Motor neuron (in vitro differentiated cells): ENCODE data around the gene SYT1. TPM values are rescaled to one million over a fixed set of nuclear protein-coding genes. Genes with fewer than 3 reads are reported as not detected.

Source experiments
- ATAC-seq, 8 experiments: fragments of 200-7000 bp; cut with Tn5 transposase; replicated peaks in 6 of 8; 2 replicates each; pipeline ENCODE4 v1.8.0; 2021; ENCODE audit warnings: mild to moderate bottlenecking in 8 of 8, moderate library complexity in 8 of 8
- H3K27ac ChIP-seq, 2 donors: fragments of 250-450 bp; sonication (Bioruptor Pico); 2 replicates each; pipeline ENCODE4 v1.9.0; 2021; ENCODE audit warnings: antibody characterized with exemption in 2 of 2, mild to moderate bottlenecking in 2 of 2, moderate library complexity in 1 of 2
- H3K4me1 ChIP-seq, 2 donors: fragments of 250-450 bp; sonication (Bioruptor Pico); replicated peaks in 1 of 2; 2 replicates each; pipeline ENCODE4 v1.6.1; 2021; ENCODE audit warnings: antibody characterized with exemption in 2 of 2, mild to moderate bottlenecking in 2 of 2, moderate library complexity in 1 of 2
- H3K4me3 ChIP-seq, 5 donors: fragments of 250-450 bp; sonication (Bioruptor Pico); 2 replicates each; pipeline ENCODE4 v1.9.0; 2021; ENCODE audit warnings: antibody characterized with exemption in 5 of 5, mild to moderate bottlenecking in 5 of 5, moderate library complexity in 4 of 5
- WGBS, 10 experiments: fragments of 450-650 bp; shearing (Covaris generic); methylation state at CpG; one replicate each; pipeline ENCODE4 v1.0.0; 2022; 5-methylcytosine and 5-hydroxymethylcytosine counted together
- in situ Hi-C, 9 experiments: fragments of 400-800 bp; cut with MboI; loops; one replicate each; pipeline ENCODE4 v1.15.0; 2021; ENCODE audit warnings: low sequenced_read_pairs in 9 of 9, low pct_unique_long_range_greater_than_20kb in 2 of 9; ENCODE audit not compliant: unreplicated experiment in 9 of 9
- total RNA-seq, 8 experiments: library from RNA; unstranded; fragments of 300-600 nt; gene quantifications; 2 replicates each; pipeline versions ENCODE4 v1.2.3 to v1.2.4, GENCODE V29; 2022

The SYT1 gene
- total RNA-seq, 8 experiments from 2014 or later: 0.18 to 86.3 (median 71.7) TPM; not detected in 1

DNA sequence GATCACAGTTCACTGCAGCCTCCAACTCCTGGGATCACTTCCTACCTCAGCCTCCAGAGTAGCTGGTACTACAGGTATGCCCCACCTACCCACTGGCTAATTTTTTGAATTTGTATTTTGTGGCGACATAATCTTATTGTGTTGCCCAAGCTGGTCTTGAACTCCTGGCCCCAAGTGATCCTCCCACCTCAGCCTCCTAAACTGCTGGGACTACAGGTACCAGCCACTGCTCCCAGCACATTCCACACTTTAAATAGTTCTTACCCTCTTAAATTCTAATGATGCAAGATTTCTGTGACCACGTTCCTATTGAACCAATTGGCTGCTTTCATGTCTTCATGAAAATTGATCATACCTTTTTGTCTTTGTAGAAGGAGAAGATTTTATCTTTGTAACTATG, 96.6 kb downstream of the SYT1 start:
- no peak overlapping the region for H3K27ac ChIP-seq
- H3K4me1 ChIP-seq: no peaks in the 10 kb centered on the region
- ATAC-seq: no peak
- H3K4me3 ChIP-seq: no peak overlapping the region
- in situ Hi-C loops: no loop called here
- WGBS, 10 experiments: 46 to 100% (median 90%) methylated on average over 1 to 2 of the region's 2 CpGs; no CpG with 5 or more reads in 5 of the 10 experiments

GRCh38 chr12:78963439-78964227, 99.1 kb downstream of the SYT1 start:
- no peak overlapping the region for H3K27ac ChIP-seq
- ATAC-seq: no peak
- H3K4me3 ChIP-seq: no peak overlapping the region
- in situ Hi-C loops: no loop called here
- H3K4me1 ChIP-seq: no peaks in the 10 kb centered on the region
- 0 to 100% (median 50%) methylated on average over 1 of the region's 1 CpG; no CpG with 5 or more reads in 2 of the 10 experiments for WGBS, 10 experiments

GRCh38 chr12:78964521-78964920, 99.9 kb downstream of the SYT1 start:
- Histone ChIP-seq H3K4me3 (no peak overlapping the region), H3K27ac (no peak overlapping the region), H3K4me1 (no peaks in the 10 kb centered on the region)
- in situ Hi-C loops: no loop called here
- ATAC-seq: no peak

DNA sequence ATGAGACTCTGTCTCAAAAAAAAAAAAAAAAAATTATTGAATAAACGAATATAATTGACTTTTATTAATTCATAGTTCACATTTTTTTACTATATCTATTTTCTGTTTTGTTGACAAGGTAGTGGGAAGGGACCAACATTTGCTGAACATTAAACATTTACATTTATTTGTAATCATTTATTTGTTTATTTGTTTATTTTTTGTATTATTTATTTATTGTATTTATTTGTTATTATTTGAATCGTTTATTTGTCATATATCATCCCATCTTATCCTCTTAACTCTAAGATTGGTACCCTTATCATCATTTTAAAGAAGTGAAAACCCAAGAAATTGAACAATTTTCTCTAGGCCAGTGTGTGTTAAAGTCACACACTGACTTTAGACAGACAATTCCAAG, 101.5 kb downstream of the SYT1 start:
- no peak for ATAC-seq
- H3K4me3 ChIP-seq: no peak overlapping the region
- WGBS, 10 experiments: 7 to 100% (median 84%) methylated on average over 1 to 2 of the region's 2 CpGs; no CpG with 5 or more reads in 2 of the 10 experiments
- in situ Hi-C loops: no loop called here
- H3K27ac ChIP-seq: no peak overlapping the region
- no peaks in the 10 kb centered on the region for H3K4me1 ChIP-seq

GRCh38 chr12:78966926-78967325, 102.4 kb downstream of the SYT1 start:
- in situ Hi-C loops: no loop called here
- Histone ChIP-seq H3K4me3 (no peak overlapping the region), H3K4me1 (no peaks in the 10 kb centered on the region), H3K27ac (no peak overlapping the region)
- ATAC-seq: no peak
- WGBS, 10 experiments: 13 to 100% (median 96%) methylated on average over 1 to 2 of the region's 2 CpGs; no CpG with 5 or more reads in 2 of the 10 experiments

DNA sequence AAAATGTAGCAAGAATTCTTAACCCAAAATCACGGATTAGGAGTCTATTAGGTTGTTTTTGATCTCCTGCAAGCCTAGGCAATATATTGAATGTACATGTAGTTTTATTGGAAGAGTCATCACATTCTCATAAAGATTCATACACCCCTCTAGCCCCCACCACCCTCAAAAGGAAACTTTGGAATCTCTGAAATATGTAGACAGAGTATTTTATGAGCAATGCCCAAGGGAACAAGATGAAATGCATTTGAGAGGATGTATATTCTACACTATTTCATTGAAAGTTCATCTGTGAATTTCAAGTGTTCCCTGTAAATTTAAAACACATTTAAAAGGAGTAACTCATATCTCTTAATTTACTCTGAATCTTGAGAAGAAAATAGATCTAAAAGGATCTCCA, 103.7 kb downstream of the SYT1 start:
- H3K4me1 ChIP-seq: no peaks in the 10 kb centered on the region
- H3K27ac ChIP-seq: no peak overlapping the region
- 0 to 100% (median 65%) methylated on average over 1 of the region's 1 CpG; no CpG with 5 or more reads in 2 of the 10 experiments for WGBS, 10 experiments
- in situ Hi-C loops: no loop called here
- ATAC-seq: no peak
- no peak overlapping the region for H3K4me3 ChIP-seq

DNA sequence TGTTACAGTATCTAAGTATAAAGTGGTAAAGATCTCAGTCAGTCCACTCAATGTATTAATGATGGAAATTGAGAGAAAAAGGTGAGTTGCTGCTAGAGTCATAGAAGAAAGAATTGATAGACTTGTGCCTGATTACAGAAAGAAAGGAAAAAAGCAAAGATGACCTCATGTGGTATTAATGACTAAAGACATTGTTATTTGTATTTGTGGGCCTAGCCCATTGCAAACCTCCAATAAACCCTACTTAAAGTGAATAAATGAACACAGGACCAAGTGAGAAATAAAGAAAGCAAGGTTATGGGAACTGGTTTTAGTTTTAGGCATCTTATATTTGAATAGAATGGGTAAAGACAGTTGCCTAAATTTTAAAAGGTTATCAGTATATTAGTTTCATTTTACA, 105.5 kb downstream of the SYT1 start:
- no peaks in the 10 kb centered on the region for H3K4me1 ChIP-seq
- no peak overlapping the region for H3K4me3 ChIP-seq
- no peak overlapping the region for H3K27ac ChIP-seq
- no peak for ATAC-seq
- in situ Hi-C loops: no loop called here

GRCh38 chr12:78977304-78977867, 112.8 kb downstream of the SYT1 start:
- WGBS, 10 experiments: 0 to 100% (median 55%) methylated on average over 1 to 3 of the region's 3 CpGs
- in situ Hi-C loops: no loop called here
- ATAC-seq: peak in 5 of 8 experiments; percentile 27 to 73 (median 63)
- H3K4me3 ChIP-seq: no peak overlapping the region
- H3K27ac ChIP-seq: no peak overlapping the region
- no peaks in the 10 kb centered on the region for H3K4me1 ChIP-seq

DNA sequence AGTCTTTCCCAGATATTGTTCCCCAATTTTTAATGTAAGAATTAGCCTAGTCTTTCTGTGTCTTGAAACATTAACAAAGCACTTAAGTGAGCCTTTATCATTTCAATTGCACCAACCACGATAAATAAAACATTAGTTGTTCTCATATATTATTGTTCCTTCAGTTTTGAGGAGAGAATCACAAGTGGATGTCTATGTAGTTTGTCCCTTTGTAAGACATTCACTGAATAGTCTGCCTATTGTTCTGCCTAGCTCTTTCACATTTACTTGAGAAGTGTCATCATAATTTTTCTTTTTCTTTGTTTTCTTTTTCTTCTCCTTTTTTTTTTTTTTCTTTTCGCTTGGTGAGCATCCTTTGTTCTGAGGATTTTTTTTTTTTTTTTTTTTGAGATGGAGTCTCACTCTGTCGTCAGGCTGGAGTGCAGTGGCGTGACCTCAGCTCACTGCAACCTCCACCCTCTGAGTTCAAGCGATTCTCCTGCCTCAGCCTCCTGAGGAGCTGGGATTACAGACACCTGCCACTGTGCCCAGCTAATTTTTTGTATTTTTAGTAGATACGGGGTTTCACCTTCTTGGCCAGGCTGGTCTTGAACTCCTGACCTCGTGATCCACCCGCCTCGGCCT, 129.7 kb downstream of the SYT1 start:
- no peak overlapping the region for H3K4me3 ChIP-seq
- H3K4me1 ChIP-seq: peaks cover 2 to 5% of the 10 kb centered on the region in 2 donors
- peak in 5 of 8 experiments; percentile 65 to 92 (median 83) for ATAC-seq
- 21 to 80% (median 41%) methylated on average over 2 to 6 of the region's 9 CpGs for WGBS, 10 experiments
- H3K27ac ChIP-seq: peak overlapping the region; percentile 68 to 81
- in situ Hi-C loops: no loop called here

DNA sequence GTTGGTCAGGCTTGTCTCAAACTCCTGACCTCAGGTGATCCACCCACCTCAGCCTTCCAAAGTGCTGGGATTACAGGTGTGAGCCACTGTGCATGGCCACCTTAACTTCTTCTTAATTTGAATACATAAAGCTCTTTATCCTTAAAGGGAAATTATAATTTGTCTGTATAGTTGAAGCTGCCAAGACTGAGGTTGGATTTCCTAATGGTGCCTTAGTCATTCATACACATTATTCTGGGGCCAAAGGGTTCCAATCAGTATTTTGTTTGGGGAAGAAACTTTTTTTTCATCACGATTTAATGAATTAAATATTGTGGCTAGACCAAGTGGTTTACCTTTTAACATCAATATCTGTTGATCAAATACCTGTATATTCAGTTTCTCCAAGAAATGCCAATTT, 135.9 kb downstream of the SYT1 start:
- ATAC-seq: no peak
- 0 to 100% (median 86%) methylated on average over 1 of the region's 1 CpG; no CpG with 5 or more reads in 1 of the 10 experiments for WGBS, 10 experiments

GRCh38 chr12:79001404-79001803, 136.8 kb downstream of the SYT1 start:
- in situ Hi-C loops: no loop called here
- no peak overlapping the region for H3K4me3 ChIP-seq

More for the DNA sequence above, 135.9 kb downstream of the SYT1 start:
- no peak overlapping the region for H3K27ac ChIP-seq
- in situ Hi-C loops: no loop called here
- H3K4me1 ChIP-seq: peaks cover 8 to 16% of the 10 kb centered on the region in 2 donors
- no peak overlapping the region for H3K4me3 ChIP-seq

GRCh38 chr12:79006306-79006705, 141.7 kb downstream of the SYT1 start:
- ATAC-seq: no peak
- peaks cover 8 to 13% of the 10 kb centered on the region in 2 donors for H3K4me1 ChIP-seq
- WGBS, 10 experiments: 10 to 88% (median 67%) methylated on average over 1 of the region's 1 CpG; no CpG with 5 or more reads in 4 of the 10 experiments
- H3K27ac ChIP-seq: no peak overlapping the region
- no peak overlapping the region for H3K4me3 ChIP-seq
- in situ Hi-C loops: no loop called here

More at GRCh38 chr12:79001404-79001803, 136.8 kb downstream of the SYT1 start:
- WGBS, 10 experiments: 33 to 100% (median 82%) methylated on average over 1 to 2 of the region's 2 CpGs; no CpG with 5 or more reads in 2 of the 10 experiments
- Histone ChIP-seq H3K4me1 (peaks cover 8 to 16% of the 10 kb centered on the region in 2 donors), H3K27ac (no peak overlapping the region)
- ATAC-seq: peak in 4 of 8 experiments; percentile 22 to 89 (median 46)

GRCh38 chr12:79008591-79008990, 144.0 kb downstream of the SYT1 start:
- Histone ChIP-seq H3K4me1 (no peaks in the 10 kb centered on the region), H3K27ac (no peak overlapping the region), H3K4me3 (no peak overlapping the region)
- no peak for ATAC-seq
- in situ Hi-C loops: no loop called here
- 39 to 100% (median 89%) methylated on average over 1 to 2 of the region's 2 CpGs; no CpG with 5 or more reads in 1 of the 10 experiments for WGBS, 10 experiments
